Thoracic aorta (tissue), 2 donors: ENCODE data around the gene SLC22A8. TPM values are rescaled to one million over a fixed set of nuclear protein-coding genes. Genes with fewer than 3 reads are reported as not detected.

Experiments used
- ATAC-seq: fragments of 150-250 bp; one replicate; pipeline ENCODE4 v1.8.0; 2017; ENCODE audit warnings: low read depth; ENCODE audit not compliant: insufficient number of reproducible peaks, low FRiP score
- DNase-seq: peaks from one replicate; pipeline ENCODE4 v3.0.0-alpha.2; 2020; ENCODE audit warnings: low spot score
- H3K27ac ChIP-seq, 2 donors: fragments of 200-600 bp; sonication (generic); 1 replicate in 1 of 2; 2 replicates in 1 of 2; pipeline ENCODE4 v1.5.1; 2016; ENCODE audit warnings: mild to moderate bottlenecking in 2 of 2, moderate library complexity in 2 of 2
- H3K27me3 ChIP-seq: fragments of 200-600 bp; sonication (generic); replicated peaks from 2 replicates; pipeline ENCODE4 v1.6.0; 2016; ENCODE audit warnings: mild to moderate bottlenecking; ENCODE audit not compliant: insufficient read depth
- H3K36me3 ChIP-seq: fragments of 200-600 bp; sonication (generic); one replicate; pipeline ENCODE4 v1.5.1; 2016
- H3K4me1 ChIP-seq, 2 donors: fragments of 200-600 bp; sonication (generic); 1 replicate in 1 of 2; 2 replicates in 1 of 2; pipeline versions ENCODE4 v1.5.1 to v1.6.0; 2016; ENCODE audit warnings: low read depth in 2 of 2, mild to moderate bottlenecking in 1 of 2; ENCODE audit not compliant: control insufficient read depth in 1 of 2
- H3K4me3 ChIP-seq: fragments of 200-600 bp; sonication (generic); 2 replicates; pipeline ENCODE4 v1.5.1; 2016; ENCODE audit warnings: mild to moderate bottlenecking
- H3K9me3 ChIP-seq: fragments of 200-600 bp; sonication (generic); 2 replicates; pipeline ENCODE4 v1.5.1; 2016
- total RNA-seq, 2 donors: library from RNA; depleted of rRNA; stranded (reverse); fragments of >200 nt; gene quantifications; one replicate each; pipeline versions ENCODE4 v1.1.0 to v1.2.3, GENCODE V29; 2016
- TF ChIP-seq, protein P1 (sequence below): fragments of 200-600 bp; sonication (generic); IDR thresholded peaks from one replicate; pipeline ENCODE4 v1.5.1; 2019; ENCODE audit warnings: antibody characterized with exemption

Gene SLC22A8
- total RNA-seq, 2 donors from 2014 or later = not detected

DNA sequence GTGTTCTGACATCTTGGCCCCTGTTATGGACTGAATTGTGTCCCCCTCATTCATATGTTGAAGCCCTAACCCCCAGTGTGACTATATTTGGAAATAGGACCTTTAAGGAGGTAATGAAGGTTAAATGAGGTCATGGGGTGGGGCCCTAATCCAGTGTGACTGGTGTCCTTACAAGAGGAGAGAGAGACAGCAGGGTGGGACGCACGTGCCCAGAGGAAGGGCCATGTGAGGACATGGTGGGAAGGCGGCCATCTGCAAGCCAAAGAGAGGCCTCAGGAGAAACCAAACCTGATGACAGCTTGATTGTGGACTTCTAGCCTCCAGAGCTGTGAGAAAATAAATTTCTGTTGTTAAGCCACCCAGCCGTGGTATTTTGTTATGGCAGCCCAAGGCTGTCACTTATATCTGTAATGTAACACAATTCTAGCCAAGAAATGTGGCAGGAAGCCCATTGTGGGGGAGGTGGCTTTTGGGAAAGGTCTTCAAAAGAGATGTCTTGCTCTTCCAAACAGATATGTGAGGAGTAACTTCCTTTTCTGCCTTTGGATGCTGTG lies 54.5 kb downstream of the SLC22A8 start:
- DNase-seq (no peak), ATAC-seq (no peak)
- Histone ChIP-seq H3K36me3 (no peaks in the 10 kb centered on the region), H3K27ac (no peak overlapping the region), H3K27me3 (no peaks in the 10 kb centered on the region), H3K9me3 (no peaks in the 10 kb centered on the region), H3K4me3 (no peak overlapping the region), H3K4me1 (no peaks in the 10 kb centered on the region)
- TF ChIP-seq, protein P1, sequence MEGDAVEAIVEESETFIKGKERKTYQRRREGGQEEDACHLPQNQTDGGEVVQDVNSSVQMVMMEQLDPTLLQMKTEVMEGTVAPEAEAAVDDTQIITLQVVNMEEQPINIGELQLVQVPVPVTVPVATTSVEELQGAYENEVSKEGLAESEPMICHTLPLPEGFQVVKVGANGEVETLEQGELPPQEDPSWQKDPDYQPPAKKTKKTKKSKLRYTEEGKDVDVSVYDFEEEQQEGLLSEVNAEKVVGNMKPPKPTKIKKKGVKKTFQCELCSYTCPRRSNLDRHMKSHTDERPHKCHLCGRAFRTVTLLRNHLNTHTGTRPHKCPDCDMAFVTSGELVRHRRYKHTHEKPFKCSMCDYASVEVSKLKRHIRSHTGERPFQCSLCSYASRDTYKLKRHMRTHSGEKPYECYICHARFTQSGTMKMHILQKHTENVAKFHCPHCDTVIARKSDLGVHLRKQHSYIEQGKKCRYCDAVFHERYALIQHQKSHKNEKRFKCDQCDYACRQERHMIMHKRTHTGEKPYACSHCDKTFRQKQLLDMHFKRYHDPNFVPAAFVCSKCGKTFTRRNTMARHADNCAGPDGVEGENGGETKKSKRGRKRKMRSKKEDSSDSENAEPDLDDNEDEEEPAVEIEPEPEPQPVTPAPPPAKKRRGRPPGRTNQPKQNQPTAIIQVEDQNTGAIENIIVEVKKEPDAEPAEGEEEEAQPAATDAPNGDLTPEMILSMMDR = no peak

GRCh38 chr11:62959422-62959980 lies 56.1 kb downstream of the SLC22A8 start:
- Histone ChIP-seq H3K27me3 (no peaks in the 10 kb centered on the region), H3K4me1 (no peaks in the 10 kb centered on the region), H3K36me3 (no peaks in the 10 kb centered on the region), H3K27ac (no peak overlapping the region), H3K9me3 (no peaks in the 10 kb centered on the region), H3K4me3 (no peak overlapping the region)
- no peak for ATAC-seq
- TF ChIP-seq, protein P1 = no peak
- DNase-seq = no peak

- H3K36me3 ChIP-seq = no peaks in the 10 kb centered on the region
- ATAC-seq (no peak), DNase-seq (no peak)
- H3K4me1 ChIP-seq = no peaks in the 10 kb centered on the region
- H3K4me3 ChIP-seq = no peak overlapping the region
- no peaks in the 10 kb centered on the region for H3K27me3 ChIP-seq
- no peaks in the 10 kb centered on the region for H3K9me3 ChIP-seq
- H3K27ac ChIP-seq = no peak overlapping the region
- TF ChIP-seq, protein P1 = no peak
Observed at GRCh38 chr11:62958547-62959421, 56.9 kb downstream of the SLC22A8 start.

GRCh38 chr11:62957147-62957546 lies 58.5 kb downstream of the SLC22A8 start:
- no peak for ATAC-seq
- Histone ChIP-seq H3K27me3 (no peaks in the 10 kb centered on the region), H3K4me3 (no peak overlapping the region), H3K4me1 (no peaks in the 10 kb centered on the region), H3K36me3 (no peaks in the 10 kb centered on the region), H3K9me3 (no peaks in the 10 kb centered on the region), H3K27ac (no peak overlapping the region)
- TF ChIP-seq, protein P1 = no peak
- DNase-seq = no peak

GRCh38 chr11:62954478-62954877 lies 61.2 kb downstream of the SLC22A8 start:
- no peaks in the 10 kb centered on the region for H3K9me3 ChIP-seq
- DNase-seq (no peak), ATAC-seq (no peak)
- TF ChIP-seq, protein P1 = no peak
- H3K4me3 ChIP-seq = no peak overlapping the region
- H3K27me3 ChIP-seq = no peaks in the 10 kb centered on the region
- H3K4me1 ChIP-seq = no peaks in the 10 kb centered on the region
- H3K27ac ChIP-seq = no peak overlapping the region
- H3K36me3 ChIP-seq = no peaks in the 10 kb centered on the region
